Ovary (tissue), 3 donors: ENCODE data around the gene NEDD4.

Experiments used
- CTCF ChIP-seq, 3 donors: fragments of 450-650 bp in 2 of 3; fragments of 200-600 bp in 1 of 3; IDR thresholded peaks; one replicate each; pipeline versions ENCODE4 v1.5.1 to v1.8.0; 2016 to 2022; ENCODE audit warnings: antibody characterized with exemption in 3 of 3, mild to moderate bottlenecking in 1 of 3
- EP300 ChIP-seq: sonication (generic); formaldehyde crosslinking; IDR thresholded peaks from one replicate; pipeline ENCODE4 v1.6.1; 2017; ENCODE audit warnings: antibody characterized with exemption
- POLR2A ChIP-seq: fragments of 450-650 bp; IDR thresholded peaks from one replicate; pipeline ENCODE4 v1.6.1; 2017; ENCODE audit warnings: antibody characterized with exemption, mild to moderate bottlenecking, moderate library complexity
- donor health status: DM: no; HTN: no; CAD: no.

DNA sequence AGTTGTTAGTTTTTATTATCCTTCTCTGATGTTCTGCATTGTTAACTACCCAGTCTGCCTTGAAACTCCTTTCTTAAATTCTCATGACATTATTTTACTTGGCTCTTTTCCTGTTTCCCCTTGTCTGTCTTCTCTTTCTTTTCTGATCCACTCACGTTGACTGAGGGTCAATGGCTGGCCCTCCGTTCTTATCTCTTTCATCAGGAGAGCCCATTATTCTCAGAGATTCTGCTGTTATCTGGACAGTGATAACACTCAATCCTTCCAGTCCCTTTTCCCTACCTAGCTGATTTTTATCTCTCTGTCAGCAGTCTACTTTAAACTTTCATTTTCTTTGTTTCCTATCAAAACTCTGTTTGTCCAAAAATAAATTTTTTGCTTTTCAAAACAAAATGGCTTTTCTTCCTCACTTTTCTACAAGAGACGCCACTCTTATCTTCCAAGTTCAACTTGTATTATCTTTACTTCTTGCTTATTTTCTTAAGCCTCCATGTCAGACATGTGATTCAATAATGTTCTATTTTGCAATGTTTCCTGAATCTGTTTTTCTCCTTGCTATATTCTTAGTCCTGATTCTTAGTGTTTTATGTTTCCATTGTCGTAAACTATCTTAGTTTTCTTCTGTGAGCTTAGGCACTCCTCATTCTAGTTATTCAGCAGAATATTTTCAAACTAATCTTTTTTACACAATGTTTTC lies 120.2 kb downstream of the NEDD4 start:
- TF ChIP-seq CTCF (IDR thresholded peaks at IDR 0.05) (no peak), POLR2A (no peak), EP300 (no peak)
